ENCODE results near the gene BICC1. TPM values are rescaled to one million over a fixed set of nuclear protein-coding genes. Genes with fewer than 3 reads are reported as not detected.

BICC1 gene
- total RNA-seq, 1 donor from 2014 or later: 0.41 TPM

DNA sequence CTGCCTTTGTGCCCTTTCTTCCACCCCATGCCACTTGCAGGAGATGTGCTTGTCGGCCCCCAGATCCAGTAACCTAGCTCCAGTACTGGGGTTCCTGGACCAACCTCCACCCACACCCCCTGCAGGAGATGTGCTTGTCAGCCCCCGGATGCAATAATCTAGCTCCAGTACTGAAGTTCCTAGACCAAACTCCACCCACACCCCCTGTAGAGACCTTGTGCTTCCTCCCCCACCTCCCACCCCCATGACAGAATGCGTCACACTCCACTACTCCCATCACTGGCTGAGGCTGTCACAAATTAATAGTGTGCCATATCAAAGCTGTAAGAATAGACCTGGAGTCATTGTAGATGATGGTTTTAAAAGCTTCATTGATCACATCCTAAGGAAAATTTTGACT is 185.0 kb downstream of the BICC1 start:
- Histone ChIP-seq H3K27ac (no peak overlapping the region), H3K36me3 (no peaks in the 10 kb centered on the region), H3K4me2 (no peak overlapping the region), H3F3A (ENCODE audit: low read depth) (no peaks in the 10 kb centered on the region), H3K27me3 (no peaks in the 10 kb centered on the region), H3K4me3 (no peak overlapping the region), H3K4me1 (peaks cover 4% of the 10 kb centered on the region), H3K9ac (no peak overlapping the region), H3K9me3 (ENCODE audit: low read depth) (no peaks in the 10 kb centered on the region), H2AFZ (replicated peaks) (no peak overlapping the region), H3K79me2 (ENCODE audit: low read depth) (no peaks in the 10 kb centered on the region), H4K20me1 (ENCODE audit: low read depth) (no peaks in the 10 kb centered on the region)
- DNase-seq (ENCODE audit: low spot score): no peak
- TF ChIP-seq EZH2phosphoT487 (IDR thresholded peaks at IDR 0.05): no peak
- TF ChIP-seq, protein P1, sequence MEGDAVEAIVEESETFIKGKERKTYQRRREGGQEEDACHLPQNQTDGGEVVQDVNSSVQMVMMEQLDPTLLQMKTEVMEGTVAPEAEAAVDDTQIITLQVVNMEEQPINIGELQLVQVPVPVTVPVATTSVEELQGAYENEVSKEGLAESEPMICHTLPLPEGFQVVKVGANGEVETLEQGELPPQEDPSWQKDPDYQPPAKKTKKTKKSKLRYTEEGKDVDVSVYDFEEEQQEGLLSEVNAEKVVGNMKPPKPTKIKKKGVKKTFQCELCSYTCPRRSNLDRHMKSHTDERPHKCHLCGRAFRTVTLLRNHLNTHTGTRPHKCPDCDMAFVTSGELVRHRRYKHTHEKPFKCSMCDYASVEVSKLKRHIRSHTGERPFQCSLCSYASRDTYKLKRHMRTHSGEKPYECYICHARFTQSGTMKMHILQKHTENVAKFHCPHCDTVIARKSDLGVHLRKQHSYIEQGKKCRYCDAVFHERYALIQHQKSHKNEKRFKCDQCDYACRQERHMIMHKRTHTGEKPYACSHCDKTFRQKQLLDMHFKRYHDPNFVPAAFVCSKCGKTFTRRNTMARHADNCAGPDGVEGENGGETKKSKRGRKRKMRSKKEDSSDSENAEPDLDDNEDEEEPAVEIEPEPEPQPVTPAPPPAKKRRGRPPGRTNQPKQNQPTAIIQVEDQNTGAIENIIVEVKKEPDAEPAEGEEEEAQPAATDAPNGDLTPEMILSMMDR (IDR thresholded peaks at IDR 0.05): no peak
- no peak for TF ChIP-seq EZH2 (IDR thresholded peaks at IDR 0.05)
- Mint-ChIP-seq H3K27ac (peak overlapping the region; percentile 67), H3K27me3 (ENCODE audit: insufficient read depth, low read depth) (no peaks in the 10 kb centered on the region), H3K4me1 (peaks cover 22% of the 10 kb centered on the region), H3K36me3 (no peaks in the 10 kb centered on the region), H3K4me3 (no peak overlapping the region), H3K9me3 (peaks cover 5% of the 10 kb centered on the region)

DNA sequence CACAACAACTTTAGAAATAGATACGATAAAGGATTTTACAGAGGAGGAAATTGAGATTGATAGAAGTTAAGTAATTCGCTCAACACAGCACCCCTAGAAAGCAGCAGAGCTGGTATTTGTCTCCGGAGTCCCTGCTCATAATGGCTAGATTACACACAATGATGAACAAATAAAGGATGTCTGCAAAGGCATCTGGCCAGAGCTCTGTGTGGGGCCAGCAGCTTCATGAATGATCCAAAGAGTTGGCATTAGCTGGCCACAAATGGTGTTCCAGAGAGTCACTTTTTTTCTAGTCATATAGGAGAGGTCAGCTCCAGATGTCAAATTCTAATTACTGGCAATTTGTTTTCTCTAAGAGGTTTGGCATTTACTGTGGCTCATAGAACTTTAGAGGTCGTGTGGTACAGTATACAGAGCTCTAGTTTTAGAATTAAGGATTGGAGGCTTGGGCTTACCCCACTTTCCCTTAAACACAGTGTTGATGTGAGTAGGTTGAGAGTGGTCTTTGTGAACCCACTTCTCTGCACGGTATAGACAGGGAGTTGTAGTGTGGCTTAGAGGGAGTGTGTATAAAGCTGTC is 186.2 kb downstream of the BICC1 start:
- Histone ChIP-seq H3K4me1 (peaks cover 4% of the 10 kb centered on the region), H3K27me3 (no peaks in the 10 kb centered on the region), H3K9ac (no peak overlapping the region), H2AFZ (replicated peaks) (no peak overlapping the region), H4K20me1 (ENCODE audit: low read depth) (no peaks in the 10 kb centered on the region), H3K4me3 (no peak overlapping the region), H3K27ac (no peak overlapping the region), H3K79me2 (ENCODE audit: low read depth) (no peaks in the 10 kb centered on the region), H3K4me2 (no peak overlapping the region), H3K36me3 (no peaks in the 10 kb centered on the region), H3K9me3 (ENCODE audit: low read depth) (no peaks in the 10 kb centered on the region), H3F3A (ENCODE audit: low read depth) (no peaks in the 10 kb centered on the region)
- H3K9me3 Mint-ChIP-seq: peaks cover 3% of the 10 kb centered on the region
- peaks cover 22% of the 10 kb centered on the region for H3K4me1 Mint-ChIP-seq
- DNase-seq (ENCODE audit: low spot score): peak; percentile 16
- TF ChIP-seq, protein P1 (IDR thresholded peaks at IDR 0.05): no peak
- H3K27me3 Mint-ChIP-seq (ENCODE audit: insufficient read depth, low read depth): no peaks in the 10 kb centered on the region
- no peak overlapping the region for H3K4me3 Mint-ChIP-seq
- no peak overlapping the region for H3K27ac Mint-ChIP-seq
- no peaks in the 10 kb centered on the region for H3K36me3 Mint-ChIP-seq

DNA sequence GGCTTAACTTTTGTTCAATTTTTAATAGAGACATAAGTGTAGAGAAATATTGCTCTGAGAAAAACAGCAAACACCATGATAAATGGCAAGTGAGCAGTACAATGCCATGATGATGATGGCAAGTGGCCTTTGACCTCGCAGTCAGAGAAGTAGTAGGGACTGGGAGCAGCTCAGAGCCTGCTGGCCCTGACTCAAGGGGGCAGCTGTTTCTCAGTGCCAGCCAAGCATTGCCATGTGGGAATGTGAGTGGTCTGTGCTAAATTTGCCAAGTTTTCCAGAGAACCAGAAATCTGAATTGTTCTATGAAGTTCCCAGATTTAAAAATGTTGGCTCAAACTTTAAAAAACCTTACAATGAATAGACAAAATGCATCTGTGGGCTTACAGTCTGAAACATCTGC is 187.9 kb downstream of the BICC1 start:
- H3K9me3 Mint-ChIP-seq: no peaks in the 10 kb centered on the region
- Histone ChIP-seq H2AFZ (replicated peaks) (no peak overlapping the region), H3K27me3 (no peaks in the 10 kb centered on the region), H3K36me3 (no peaks in the 10 kb centered on the region), H4K20me1 (ENCODE audit: low read depth) (no peaks in the 10 kb centered on the region), H3K4me3 (no peak overlapping the region), H3K9ac (no peak overlapping the region), H3K79me2 (ENCODE audit: low read depth) (no peaks in the 10 kb centered on the region), H3F3A (ENCODE audit: low read depth) (no peaks in the 10 kb centered on the region), H3K9me3 (ENCODE audit: low read depth) (no peaks in the 10 kb centered on the region), H3K4me1 (peaks cover 4% of the 10 kb centered on the region), H3K27ac (no peak overlapping the region), H3K4me2 (no peak overlapping the region)
- H3K27me3 Mint-ChIP-seq (ENCODE audit: insufficient read depth, low read depth): no peaks in the 10 kb centered on the region
- no peak for DNase-seq (ENCODE audit: low spot score)
- TF ChIP-seq EZH2phosphoT487 (IDR thresholded peaks at IDR 0.05) (no peak), EZH2 (IDR thresholded peaks at IDR 0.05) (no peak)
- TF ChIP-seq, protein P1 (IDR thresholded peaks at IDR 0.05): no peak
- no peak overlapping the region for H3K27ac Mint-ChIP-seq
- H3K4me3 Mint-ChIP-seq: no peak overlapping the region
- peaks cover 22% of the 10 kb centered on the region for H3K4me1 Mint-ChIP-seq
- no peaks in the 10 kb centered on the region for H3K36me3 Mint-ChIP-seq
